ENCODE measurements around the gene MAG. TPM values are rescaled to one million over a fixed set of nuclear protein-coding genes. Genes with fewer than 3 reads are reported as not detected.
"Not testable (repeated sequence)": the region's sequence is repeated elsewhere in the genome, so short reads cannot be mapped to it uniquely, and the experiment has no call there.

Gene MAG
- total RNA-seq, 1 donor from 2014 or later, result not detected

GRCh38 chr19:35353635-35354034, 61.7 kb downstream of the MAG start:
- no peak for FAIRE-seq
- no peak for DNase-seq (ENCODE audit: low spot score in 2 of 2)

DNA sequence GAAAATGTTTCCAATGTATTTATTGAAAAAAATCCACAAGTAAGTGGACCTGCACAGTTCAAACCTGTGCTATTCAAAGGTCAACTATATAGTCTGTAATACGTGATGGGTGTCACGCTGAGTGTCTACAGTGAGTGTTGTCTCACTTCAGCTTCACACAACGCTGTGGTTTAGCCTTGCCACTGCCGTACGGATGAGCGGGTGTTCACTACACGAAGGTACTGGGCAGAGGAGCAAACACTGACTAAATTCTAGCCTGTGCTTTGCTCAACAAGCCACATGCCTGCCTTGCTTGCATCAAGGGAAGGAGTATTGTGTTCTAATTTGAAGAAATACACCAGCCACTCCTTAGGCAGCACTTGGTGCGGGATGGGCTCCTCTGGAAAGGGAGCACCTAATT, 62.9 kb downstream of the MAG start:
- FAIRE-seq, result no peak

GRCh38 chr19:35355791-35356460, 64.0 kb downstream of the MAG start:
- no peak for DNase-seq (ENCODE audit: low spot score in 2 of 2)
- no peak for FAIRE-seq

More for the DNA sequence above, 62.9 kb downstream of the MAG start:
- DNase-seq (ENCODE audit: low spot score in 2 of 2), result no peak

GRCh38 chr19:35357867-35358573, 66.1 kb downstream of the MAG start, which contains the start of gene FFAR3:
Gene FFAR3, plus strand, starts transcription at chr19:35358460. Its CDS starts 431 bp downstream, at chr19:35358891.
- FAIRE-seq (no peak), DNase-seq (ENCODE audit: low spot score in 2 of 2) (no peak)

- DNase-seq (ENCODE audit: low spot score in 2 of 2); FAIRE-seq: not testable (repeated sequence)
Measured at GRCh38 chr19:35358834-35359233, 66.9 kb downstream of the MAG start.

DNA sequence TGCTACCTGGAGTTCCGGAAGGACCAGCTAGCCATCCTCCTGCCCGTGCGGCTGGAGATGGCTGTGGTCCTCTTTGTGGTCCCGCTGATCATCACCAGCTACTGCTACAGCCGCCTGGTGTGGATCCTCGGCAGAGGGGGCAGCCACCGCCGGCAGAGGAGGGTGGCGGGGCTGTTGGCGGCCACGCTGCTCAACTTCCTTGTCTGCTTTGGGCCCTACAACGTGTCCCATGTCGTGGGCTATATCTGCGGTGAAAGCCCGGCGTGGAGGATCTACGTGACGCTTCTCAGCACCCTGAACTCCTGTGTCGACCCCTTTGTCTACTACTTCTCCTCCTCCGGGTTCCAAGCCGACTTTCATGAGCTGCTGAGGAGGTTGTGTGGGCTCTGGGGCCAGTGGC, 67.4 kb downstream of the MAG start:
- not testable (repeated sequence) for FAIRE-seq; DNase-seq (ENCODE audit: low spot score in 2 of 2)

DNA sequence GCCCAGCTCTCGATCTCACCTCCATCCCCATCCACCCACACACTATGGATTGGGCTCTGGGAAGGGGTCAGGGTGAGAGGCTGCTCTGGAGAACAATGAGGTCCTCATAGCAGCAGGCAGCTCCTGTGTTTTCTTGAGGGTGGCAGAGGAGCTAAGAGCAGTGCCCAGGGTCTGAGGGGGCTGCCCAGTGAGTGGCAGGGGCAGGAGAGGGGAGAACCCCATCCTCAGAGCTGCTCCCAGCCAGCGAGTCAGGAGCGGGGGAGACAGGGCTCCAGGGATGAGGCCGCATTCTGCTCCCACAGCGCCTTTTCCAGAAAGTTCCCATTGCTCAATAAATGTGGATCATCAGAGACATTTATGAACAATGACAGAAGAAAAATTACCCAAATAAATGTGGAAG, 68.1 kb downstream of the MAG start:
- DNase-seq (ENCODE audit: low spot score in 2 of 2); FAIRE-seq: not testable (repeated sequence)

DNA sequence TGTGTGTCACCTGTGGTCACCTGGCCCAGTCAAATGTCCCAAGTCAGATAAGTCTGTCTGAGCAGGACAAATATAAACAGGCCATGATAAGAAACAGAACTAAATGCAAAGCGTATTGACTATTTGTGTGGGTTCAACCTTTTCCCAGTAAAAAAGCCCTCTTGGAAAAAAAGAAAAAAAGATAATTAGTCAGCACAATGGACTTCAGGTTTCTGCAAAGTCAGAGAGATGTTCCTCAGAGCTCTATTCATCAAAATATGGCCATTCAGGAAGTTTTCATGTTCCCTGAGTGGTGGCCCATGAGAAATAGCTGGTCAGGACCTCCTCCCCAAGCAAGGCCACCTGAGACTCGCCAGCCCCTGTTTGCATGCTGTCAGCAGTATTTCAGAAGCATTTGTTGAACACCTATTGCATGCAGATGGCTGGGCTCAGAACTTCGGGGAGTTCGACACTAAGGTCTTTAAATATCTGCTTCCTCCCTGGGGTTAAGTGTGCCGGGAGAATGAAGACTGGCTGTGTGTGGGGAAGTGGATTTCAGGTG, 69.0 kb downstream of the MAG start:
- FAIRE-seq, result no peak
- no peak for DNase-seq (ENCODE audit: low spot score in 2 of 2)

DNA sequence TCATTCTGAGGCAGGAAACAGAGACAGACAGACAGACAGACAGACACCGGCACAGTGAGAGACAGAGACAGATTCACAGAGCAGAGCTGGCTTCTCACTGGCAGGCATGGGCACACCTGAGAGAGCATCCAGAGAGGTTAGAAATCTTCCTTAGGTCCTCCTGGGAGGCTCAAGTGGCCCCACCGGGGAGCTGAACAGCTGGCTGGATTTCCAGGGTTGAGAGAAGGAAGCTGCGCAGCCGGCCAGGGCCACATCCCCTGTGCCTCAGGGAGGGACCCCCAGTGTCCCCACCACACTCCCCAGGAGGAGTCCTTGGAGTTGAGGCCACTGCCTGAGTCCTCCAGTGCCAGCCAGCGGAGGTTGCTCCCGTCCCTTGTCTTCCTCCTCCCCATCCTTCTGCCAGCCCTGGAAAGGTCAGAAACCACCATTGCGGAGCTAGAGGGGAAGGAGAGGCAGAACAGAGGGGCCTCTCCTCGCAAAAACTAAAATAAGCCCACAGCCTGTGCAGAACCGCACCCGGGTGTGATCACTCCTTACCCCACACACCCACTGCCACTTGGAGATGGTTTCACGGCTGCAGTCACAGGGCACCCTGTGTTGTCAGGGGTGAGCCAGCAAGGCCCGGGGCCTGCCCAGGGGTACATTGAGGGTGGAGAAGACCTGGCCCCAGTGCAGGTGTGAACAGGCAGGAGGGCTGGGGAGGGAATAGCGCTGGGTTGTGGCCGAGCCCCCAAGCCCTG, 70.5 kb downstream of the MAG start:
- no peak for FAIRE-seq
- no peak for DNase-seq (ENCODE audit: low spot score in 2 of 2)

DNA sequence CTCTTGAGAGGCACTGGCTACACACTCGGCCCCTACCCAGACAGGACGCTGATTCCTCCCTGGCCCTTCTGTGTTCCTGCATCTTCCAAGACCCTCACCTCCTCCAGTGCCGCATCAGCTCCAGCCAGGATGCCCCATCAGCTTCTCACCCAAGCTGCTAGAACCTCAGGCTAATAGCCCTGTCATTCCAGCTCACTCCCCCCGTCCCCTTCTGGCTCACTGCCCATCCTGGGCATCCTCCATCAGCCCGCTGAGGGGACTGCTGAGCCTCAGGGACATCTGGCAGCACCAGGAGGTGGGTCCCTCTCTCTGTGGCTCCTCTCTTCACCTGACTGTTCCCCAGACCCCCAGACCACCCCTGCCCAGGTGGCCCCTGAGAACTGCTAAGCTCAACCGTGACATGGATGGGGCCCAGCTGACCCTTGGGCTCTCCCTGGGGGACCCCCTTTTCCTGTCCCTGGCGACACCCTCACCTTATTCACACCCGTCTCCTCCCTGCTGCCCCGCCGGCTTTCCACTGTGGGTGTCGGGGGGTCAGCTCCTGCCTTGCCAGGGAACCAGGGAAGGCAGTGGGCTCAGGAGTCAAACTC, 71.1 kb downstream of the MAG start:
- FAIRE-seq (no peak), DNase-seq (ENCODE audit: low spot score in 2 of 2) (no peak)

Other genes starting within 250 kb of the MAG start
- not detected for gene FXYD3, start 176.3 kb upstream of the MAG start, total RNA-seq
- gene LGI4, start 157.1 kb upstream of the MAG start, total RNA-seq, result 9.0 TPM
- not detected for gene FXYD1, start 153.3 kb upstream of the MAG start, total RNA-seq
- 10.6 TPM for gene FXYD7, start 148.9 kb upstream of the MAG start, total RNA-seq
- gene FXYD5, start 137.4 kb upstream of the MAG start, total RNA-seq, result not detected
- gene FAM187B, start 63.4 kb upstream of the MAG start, total RNA-seq, result not detected
- gene LSR, start 43.2 kb upstream of the MAG start, total RNA-seq, result 0.82 TPM
- gene USF2, start 23.2 kb upstream of the MAG start, total RNA-seq, result 38.7 TPM
- not detected for gene HAMP, start 9.6 kb upstream of the MAG start, total RNA-seq
- gene CD22, start 37.0 kb downstream of the MAG start, total RNA-seq, result not detected
- gene FFAR1, start 55.7 kb downstream of the MAG start, total RNA-seq, result not detected
- gene FFAR3, start 66.3 kb downstream of the MAG start, total RNA-seq, result not detected
- not detected for gene GPR42, start 78.9 kb downstream of the MAG start, total RNA-seq
- under 0.01 TPM for gene FFAR2, start 156.1 kb downstream of the MAG start, total RNA-seq
- gene KRTDAP, start 198.3 kb downstream of the MAG start, total RNA-seq, result not detected
- under 0.01 TPM for gene DMKN, start 221.5 kb downstream of the MAG start, total RNA-seq
- not detected for gene SBSN, start 236.2 kb downstream of the MAG start, total RNA-seq
- not detected for gene GAPDHS, start 241.3 kb downstream of the MAG start, total RNA-seq

Data from frontal cortex (tissue), 4 donors.